Smooth muscle cell (in vitro differentiated cells): ENCODE measurements around the gene DUSP23. TPM values are rescaled to one million over a fixed set of nuclear protein-coding genes. Genes with fewer than 3 reads are reported as not detected.

Source experiments
- DNase-seq: peaks from one replicate; lab custom pipeline; 2025; ENCODE audit not compliant: unreplicated experiment; lab: John Stamatoyannopoulos, UW
- H2AFZ ChIP-seq: fragments of 200-600 bp; sonication (generic); 2 replicates; pipeline ENCODE4 v1.6.0; 2016; ENCODE audit warnings: antibody characterized with exemption, low read depth, mild to moderate bottlenecking
- H3F3A ChIP-seq: fragments of 200-600 bp; sonication (generic); 2 replicates; pipeline ENCODE4 v1.6.0; 2017; ENCODE audit warnings: antibody characterized with exemption, low read depth
- H3K27ac ChIP-seq: fragments of 200-600 bp; sonication (generic); 2 replicates; pipeline ENCODE4 v1.5.1; 2016; ENCODE audit warnings: low read depth, mild to moderate bottlenecking
- H3K27me3 ChIP-seq: fragments of 200-600 bp; sonication (generic); 2 replicates; pipeline ENCODE4 v1.6.1; 2016; ENCODE audit warnings: low read depth, mild to moderate bottlenecking
- H3K36me3 ChIP-seq: fragments of 200-600 bp; sonication (generic); 2 replicates; pipeline ENCODE4 v1.5.1; 2016; ENCODE audit warnings: low read depth
- H3K4me1 ChIP-seq: fragments of 200-600 bp; sonication (generic); 2 replicates; pipeline ENCODE4 v1.5.1; 2016; ENCODE audit warnings: low read depth
- H3K4me2 ChIP-seq: fragments of 200-600 bp; sonication (generic); 2 replicates; pipeline ENCODE4 v1.6.0; 2016; ENCODE audit warnings: mild to moderate bottlenecking
- H3K4me3 ChIP-seq: fragments of 200-600 bp; sonication (generic); 2 replicates; pipeline ENCODE4 v1.5.1; 2016; ENCODE audit warnings: mild to moderate bottlenecking
- H3K79me2 ChIP-seq: fragments of 200-600 bp; sonication (generic); 2 replicates; pipeline ENCODE4 v1.6.0; 2016; ENCODE audit warnings: low read depth, mild to moderate bottlenecking
- H3K9ac ChIP-seq: fragments of 200-600 bp; sonication (generic); 2 replicates; pipeline ENCODE4 v1.6.0; 2016; ENCODE audit warnings: low read depth
- H3K9me3 ChIP-seq: fragments of 200-600 bp; sonication (generic); replicated peaks from 2 replicates; pipeline ENCODE4 v1.5.1; 2016; ENCODE audit warnings: low read depth
- H4K20me1 ChIP-seq: fragments of 200-600 bp; sonication (generic); 2 replicates; pipeline ENCODE4 v1.6.0; 2016; ENCODE audit warnings: low read depth
- CTCF ChIP-seq: fragments of 200-600 bp; sonication (generic); IDR thresholded peaks from 2 replicates; pipeline ENCODE4 v1.5.1; 2017; ENCODE audit warnings: borderline replicate concordance, mild to moderate bottlenecking, antibody characterized with exemption; ENCODE audit not compliant: insufficient read depth, poor library complexity, severe bottlenecking
- WGBS: methylation state at CpG from one replicate; pipeline ENCODE4 v1.1.7; 2016; ENCODE audit warnings: low lambda C conversion rate; 5-methylcytosine and 5-hydroxymethylcytosine counted together
- polyA plus RNA-seq: library from polyadenylated mRNA; unstranded; fragments of >200 nt; fragmentation: Nextera tagmentation; extraction: Ambion mirVana; gene quantifications from 2 replicates; pipeline ENCODE4 v1.2.1, GENCODE V29; 2016
- total RNA-seq: library from RNA; depleted of rRNA; stranded (reverse); fragments of >200 nt; gene quantifications from 2 replicates; pipeline ENCODE4 v1.2.3, GENCODE V29; 2014

Gene DUSP23
- total and polyA plus RNA-seq, 2 experiments from 2014 or later = 32.9 to 41.4 TPM

GRCh38 chr1:159825564-159825963, 44.8 kb downstream of the DUSP23 start:
- Histone ChIP-seq H2AFZ (no peak overlapping the region), H3K4me2 (no peak overlapping the region), H3K36me3 (no peaks in the 10 kb centered on the region), H3K4me3 (no peak overlapping the region), H3K79me2 (no peaks in the 10 kb centered on the region), H3K9me3 (no peaks in the 10 kb centered on the region), H4K20me1 (no peaks in the 10 kb centered on the region), H3K4me1 (peaks cover 18% of the 10 kb centered on the region), H3K27me3 (peaks cover 4% of the 10 kb centered on the region), H3K27ac (peak overlapping the region; percentile 74), H3F3A (no peaks in the 10 kb centered on the region), H3K9ac (no peak overlapping the region)
- no peak for DNase-seq
- no peak for TF ChIP-seq CTCF
- WGBS = 55% methylated on average over 3 of the region's 3 CpGs

- no peak within 1 kb of the TSS for H3K9ac ChIP-seq
- H3K4me2 ChIP-seq = peak within 1 kb of the TSS; percentile 66
- peak within 1 kb of the TSS; percentile 18 for H2AFZ ChIP-seq
- TF ChIP-seq CTCF = no peak
- H3K4me1 ChIP-seq = peaks cover 21% of the 10 kb centered on the region
- peak within 1 kb of the TSS; percentile 74 for H3K27ac ChIP-seq
- H4K20me1 ChIP-seq = no peaks in the 10 kb centered on the region
- no peaks in the 10 kb centered on the region for H3K79me2 ChIP-seq
- H3K9me3 ChIP-seq = no peaks in the 10 kb centered on the region
- H3K36me3 ChIP-seq = no peaks in the 10 kb centered on the region
- peaks cover 1% of the 10 kb centered on the region for H3K27me3 ChIP-seq
- WGBS = 47% methylated on average over 11 of the region's 11 CpGs
- DNase-seq = no peak
- no peaks in the 10 kb centered on the region for H3F3A ChIP-seq
- no peak within 1 kb of the TSS for H3K4me3 ChIP-seq
These were observed 45.8 kb downstream of the DUSP23 start, which contains the start of gene SLAMF8 for GRCh38 chr1:159826441-159827101. Gene SLAMF8 (plus strand): TSS chr1:159826873. CDS start chr1:159826899, 26 bp downstream.

- peak overlapping the region; percentile 66 for H3K4me2 ChIP-seq
- H4K20me1 ChIP-seq = no peaks in the 10 kb centered on the region
- no peak for DNase-seq
- no peaks in the 10 kb centered on the region for H3K36me3 ChIP-seq
- WGBS = 51% methylated on average over 6 of the region's 6 CpGs
- H2AFZ ChIP-seq = peak overlapping the region; percentile 18
- TF ChIP-seq CTCF = no peak
- H3K4me3 ChIP-seq = no peak overlapping the region
- no peaks in the 10 kb centered on the region for H3K79me2 ChIP-seq
- no peak overlapping the region for H3K9ac ChIP-seq
- H3K4me1 ChIP-seq = peaks cover 26% of the 10 kb centered on the region
- H3K27ac ChIP-seq = peak overlapping the region; percentile 74
- no peaks in the 10 kb centered on the region for H3F3A ChIP-seq
- no peaks in the 10 kb centered on the region for H3K27me3 ChIP-seq
- no peaks in the 10 kb centered on the region for H3K9me3 ChIP-seq
These were observed 46.3 kb downstream of the DUSP23 start for GRCh38 chr1:159827102-159827490.

- Histone ChIP-seq H3K9ac (no peak overlapping the region), H3K79me2 (no peaks in the 10 kb centered on the region), H2AFZ (no peak overlapping the region), H3K9me3 (no peaks in the 10 kb centered on the region), H3K4me2 (peak overlapping the region; percentile 66), H3K27ac (peak overlapping the region; percentile 74), H3K27me3 (no peaks in the 10 kb centered on the region), H3K4me3 (no peak overlapping the region), H4K20me1 (no peaks in the 10 kb centered on the region), H3K36me3 (no peaks in the 10 kb centered on the region), H3K4me1 (peaks cover 31% of the 10 kb centered on the region), H3F3A (no peaks in the 10 kb centered on the region)
- DNase-seq = no peak
- 90% methylated on average over 3 of the region's 3 CpGs for WGBS
- no peak for TF ChIP-seq CTCF
These were observed 46.8 kb downstream of the DUSP23 start for GRCh38 chr1:159827549-159827948.
